DOHH2 (cell line): ENCODE measurements around the gene COMMD4.

Experiments
- H3F3A ChIP-seq: fragments of 200-600 bp; sonication (generic), shearing (Covaris generic); 2 replicates; pipeline ENCODE4 v1.6.0; 2016; ENCODE audit warnings: antibody characterized with exemption, mild to moderate bottlenecking; ENCODE audit not compliant: control insufficient read depth, insufficient read depth
- H3K27ac ChIP-seq: fragments of 200-600 bp; sonication (generic); 2 replicates; pipeline ENCODE4 v1.5.1; 2014; ENCODE audit warnings: low read depth, mild to moderate bottlenecking, low read length, moderate library complexity
- H3K27me3 ChIP-seq: fragments of 200-600 bp; sonication (generic); 2 replicates; pipeline ENCODE4 v1.6.1; 2014; ENCODE audit warnings: mild to moderate bottlenecking, low read length, mixed read lengths; ENCODE audit not compliant: control insufficient read depth
- H3K36me3 ChIP-seq: fragments of 200-600 bp; sonication (generic); 2 replicates; pipeline ENCODE4 v1.6.1; 2014; ENCODE audit warnings: mild to moderate bottlenecking, low read length, moderate library complexity, mixed read lengths; ENCODE audit not compliant: control insufficient read depth
- H3K4me1 ChIP-seq: fragments of 200-600 bp; sonication (generic); 2 replicates; pipeline ENCODE4 v1.6.1; 2014; ENCODE audit warnings: mild to moderate bottlenecking, low read length, mixed read lengths; ENCODE audit not compliant: control insufficient read depth
- H3K4me2 ChIP-seq: fragments of 200-600 bp; sonication (generic); 2 replicates; pipeline ENCODE4 v1.6.0; 2014; ENCODE audit warnings: mild to moderate bottlenecking, low read length, moderate library complexity
- H3K4me3 ChIP-seq: fragments of 200-600 bp; sonication (generic); 2 replicates; pipeline ENCODE4 v1.5.1; 2014; ENCODE audit warnings: mild to moderate bottlenecking, low read length, mixed read lengths
- H3K79me2 ChIP-seq: fragments of 200-600 bp; sonication (generic); 2 replicates; pipeline ENCODE4 v1.6.1; 2014; ENCODE audit warnings: mild to moderate bottlenecking, low read length, mixed read lengths; ENCODE audit not compliant: control insufficient read depth
- H3K9me2 ChIP-seq: fragments of 200-600 bp; sonication (generic); replicated peaks from 2 replicates; pipeline ENCODE4 v1.6.1; 2014; ENCODE audit warnings: mild to moderate bottlenecking, low read length, mixed read lengths; ENCODE audit not compliant: control insufficient read depth
- H3K9me3 ChIP-seq: fragments of 200-600 bp; sonication (generic); 2 replicates; pipeline ENCODE4 v1.6.1; 2014; ENCODE audit warnings: antibody characterized with exemption, low read length, mixed read lengths; ENCODE audit not compliant: control insufficient read depth, insufficient read depth
- H4K20me1 ChIP-seq: fragments of 200-600 bp; sonication (generic); 2 replicates; pipeline ENCODE4 v1.6.0; 2014; ENCODE audit warnings: low read depth, mild to moderate bottlenecking, antibody characterized with exemption, low read length, moderate library complexity; ENCODE audit not compliant: control insufficient read depth, insufficient read depth
- CTCF ChIP-seq: fragments of 200-600 bp; sonication (generic); IDR thresholded peaks from one replicate; pipeline ENCODE4 v1.5.1; 2014; ENCODE audit warnings: antibody characterized with exemption, mild to moderate bottlenecking, low read depth, low read length; ENCODE audit not compliant: poor library complexity, severe bottlenecking
- EZH2phosphoT487 ChIP-seq: fragments of 200-600 bp; sonication (generic); IDR thresholded peaks from 2 replicates; pipeline ENCODE4 v1.6.1; 2017; ENCODE audit warnings: borderline replicate concordance, mild to moderate bottlenecking, antibody characterized with exemption, low read length, moderate library complexity, mixed read lengths

Gene COMMD4

GRCh38 chr15:75349851-75350588 is 14.2 kb downstream of the COMMD4 start:
- Histone ChIP-seq H3K36me3 (peaks cover 74% of the 10 kb centered on the region), H3K9me2 (no peaks in the 10 kb centered on the region), H3K9me3 (peaks cover 5% of the 10 kb centered on the region; the same call in 1 of the 2 replicates), H3K27me3 (no peaks in the 10 kb centered on the region), H3F3A (peaks cover 21% of the 10 kb centered on the region), H3K27ac (peak overlapping the region; percentile 95), H3K79me2 (peaks cover 32% of the 10 kb centered on the region), H3K4me1 (peaks cover 53% of the 10 kb centered on the region), H3K4me3 (peak overlapping the region; percentile 98), H3K4me2 (peak overlapping the region; percentile 85), H4K20me1 (no peaks in the 10 kb centered on the region)
- TF ChIP-seq CTCF (no peak), EZH2phosphoT487 (peak; percentile 57; the same call in 1 of the 2 replicates)

GRCh38 chr15:75350601-75351361 is 14.9 kb downstream of the COMMD4 start:
- H3F3A ChIP-seq = peaks cover 18% of the 10 kb centered on the region
- H4K20me1 ChIP-seq = no peaks in the 10 kb centered on the region
- H3K4me3 ChIP-seq = peak overlapping the region; percentile 98
- peak overlapping the region; percentile 85 for H3K4me2 ChIP-seq
- H3K9me3 ChIP-seq = peaks cover 5% of the 10 kb centered on the region; the same call in 1 of the 2 replicates
- H3K27me3 ChIP-seq = no peaks in the 10 kb centered on the region
- TF ChIP-seq EZH2phosphoT487 (no peak), CTCF (no peak)
- peak overlapping the region; percentile 95 for H3K27ac ChIP-seq
- H3K4me1 ChIP-seq = peaks cover 45% of the 10 kb centered on the region
- peaks cover 78% of the 10 kb centered on the region for H3K36me3 ChIP-seq
- H3K9me2 ChIP-seq = no peaks in the 10 kb centered on the region
- H3K79me2 ChIP-seq = peaks cover 32% of the 10 kb centered on the region

GRCh38 chr15:75352186-75353080 is 16.6 kb downstream of the COMMD4 start:
- no peak overlapping the region for H3K4me2 ChIP-seq
- peaks cover 30% of the 10 kb centered on the region for H3K79me2 ChIP-seq
- no peaks in the 10 kb centered on the region for H3K9me2 ChIP-seq
- TF ChIP-seq EZH2phosphoT487 = no peak
- no peak for TF ChIP-seq CTCF
- peaks cover 85% of the 10 kb centered on the region for H3K36me3 ChIP-seq
- no peaks in the 10 kb centered on the region for H4K20me1 ChIP-seq
- no peak overlapping the region for H3K4me3 ChIP-seq
- no peaks in the 10 kb centered on the region for H3K27me3 ChIP-seq
- peaks cover 11% of the 10 kb centered on the region for H3F3A ChIP-seq
- no peak overlapping the region for H3K27ac ChIP-seq
- H3K9me3 ChIP-seq = peaks cover 5% of the 10 kb centered on the region; the same call in 1 of the 2 replicates
- peaks cover 33% of the 10 kb centered on the region for H3K4me1 ChIP-seq
